ENCODE results near the gene ZNF280D. TPM values are rescaled to one million over a fixed set of nuclear protein-coding genes. Genes with fewer than 3 reads are reported as not detected.

ZNF280D gene
- total RNA-seq, 4 donors from 2014 or later, result 11.7 to 42.9 (median 15.1) TPM

DNA sequence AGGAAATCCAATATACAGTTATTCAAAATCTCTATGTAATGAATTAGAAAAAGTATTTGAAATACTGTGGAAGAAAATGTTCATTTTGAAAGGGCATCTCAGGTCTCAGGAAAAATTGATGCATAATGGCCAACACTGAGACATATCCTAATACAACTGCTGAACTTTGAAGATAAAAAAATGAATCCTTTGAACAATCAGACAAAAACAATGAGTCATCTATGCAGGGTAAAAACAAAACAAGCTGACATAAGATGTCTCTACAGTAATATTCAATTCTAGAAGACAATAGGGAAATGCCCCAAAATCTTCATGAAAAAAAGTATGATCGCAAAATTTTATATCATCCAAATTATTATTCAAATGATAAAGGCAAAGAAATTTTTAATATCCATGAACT is 34.0 kb upstream of the ZNF280D start:
- no peak for DNase-seq
- WGBS, 2 donors, result 69 to 90% methylated on average over 1 of the region's 1 CpG
- no peak for TF ChIP-seq POLR2A (IDR thresholded peaks at IDR 0.05)
- TF ChIP-seq, protein P1, sequence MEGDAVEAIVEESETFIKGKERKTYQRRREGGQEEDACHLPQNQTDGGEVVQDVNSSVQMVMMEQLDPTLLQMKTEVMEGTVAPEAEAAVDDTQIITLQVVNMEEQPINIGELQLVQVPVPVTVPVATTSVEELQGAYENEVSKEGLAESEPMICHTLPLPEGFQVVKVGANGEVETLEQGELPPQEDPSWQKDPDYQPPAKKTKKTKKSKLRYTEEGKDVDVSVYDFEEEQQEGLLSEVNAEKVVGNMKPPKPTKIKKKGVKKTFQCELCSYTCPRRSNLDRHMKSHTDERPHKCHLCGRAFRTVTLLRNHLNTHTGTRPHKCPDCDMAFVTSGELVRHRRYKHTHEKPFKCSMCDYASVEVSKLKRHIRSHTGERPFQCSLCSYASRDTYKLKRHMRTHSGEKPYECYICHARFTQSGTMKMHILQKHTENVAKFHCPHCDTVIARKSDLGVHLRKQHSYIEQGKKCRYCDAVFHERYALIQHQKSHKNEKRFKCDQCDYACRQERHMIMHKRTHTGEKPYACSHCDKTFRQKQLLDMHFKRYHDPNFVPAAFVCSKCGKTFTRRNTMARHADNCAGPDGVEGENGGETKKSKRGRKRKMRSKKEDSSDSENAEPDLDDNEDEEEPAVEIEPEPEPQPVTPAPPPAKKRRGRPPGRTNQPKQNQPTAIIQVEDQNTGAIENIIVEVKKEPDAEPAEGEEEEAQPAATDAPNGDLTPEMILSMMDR (IDR thresholded peaks at IDR 0.05), result no peak
- no peaks in the 10 kb centered on the region for H3K36me3 ChIP-seq
- H3K4me1 ChIP-seq, result peaks cover 0 to 33% (median 8%) of the 10 kb centered on the region in 3 donors
- H3K27ac ChIP-seq, result no peak overlapping the region
- no peaks in the 10 kb centered on the region for H3K9me3 ChIP-seq
- H3K4me3 ChIP-seq, result no peak overlapping the region
- H3K27me3 ChIP-seq, result no peaks in the 10 kb centered on the region
- intact Hi-C loops (cut with DNase I), result no loop called here

DNA sequence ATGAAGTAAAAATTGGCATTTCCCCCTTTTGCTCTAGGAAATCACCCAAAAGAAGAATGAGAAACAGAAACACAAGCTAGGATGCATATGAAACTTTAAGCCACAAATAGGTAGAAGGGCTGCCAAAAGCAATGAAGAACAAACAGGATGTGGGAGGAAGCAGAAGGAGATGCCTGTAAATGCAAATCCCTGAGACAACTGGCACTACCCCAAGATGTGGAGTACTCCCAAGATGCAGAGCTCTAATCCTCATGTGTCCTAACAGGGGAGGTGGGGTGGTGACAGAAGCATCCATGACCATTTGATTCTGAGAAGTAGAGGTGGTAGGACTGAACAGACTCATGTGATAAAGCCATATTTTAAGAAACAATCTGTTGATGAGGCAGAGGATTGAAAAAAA is 31.9 kb upstream of the ZNF280D start:
- no peak for TF ChIP-seq POLR2A (IDR thresholded peaks at IDR 0.05)
- TF ChIP-seq, protein P1 (IDR thresholded peaks at IDR 0.05), result no peak
- no peak overlapping the region for H3K27ac ChIP-seq
- intact Hi-C loops (cut with DNase I), result no loop called here
- H3K4me1 ChIP-seq, result peaks cover 0 to 44% (median 14%) of the 10 kb centered on the region in 3 donors
- H3K4me3 ChIP-seq, result no peak overlapping the region
- no peaks in the 10 kb centered on the region for H3K36me3 ChIP-seq
- H3K9me3 ChIP-seq, result no peaks in the 10 kb centered on the region
- no peaks in the 10 kb centered on the region for H3K27me3 ChIP-seq
- DNase-seq, result no peak

DNA sequence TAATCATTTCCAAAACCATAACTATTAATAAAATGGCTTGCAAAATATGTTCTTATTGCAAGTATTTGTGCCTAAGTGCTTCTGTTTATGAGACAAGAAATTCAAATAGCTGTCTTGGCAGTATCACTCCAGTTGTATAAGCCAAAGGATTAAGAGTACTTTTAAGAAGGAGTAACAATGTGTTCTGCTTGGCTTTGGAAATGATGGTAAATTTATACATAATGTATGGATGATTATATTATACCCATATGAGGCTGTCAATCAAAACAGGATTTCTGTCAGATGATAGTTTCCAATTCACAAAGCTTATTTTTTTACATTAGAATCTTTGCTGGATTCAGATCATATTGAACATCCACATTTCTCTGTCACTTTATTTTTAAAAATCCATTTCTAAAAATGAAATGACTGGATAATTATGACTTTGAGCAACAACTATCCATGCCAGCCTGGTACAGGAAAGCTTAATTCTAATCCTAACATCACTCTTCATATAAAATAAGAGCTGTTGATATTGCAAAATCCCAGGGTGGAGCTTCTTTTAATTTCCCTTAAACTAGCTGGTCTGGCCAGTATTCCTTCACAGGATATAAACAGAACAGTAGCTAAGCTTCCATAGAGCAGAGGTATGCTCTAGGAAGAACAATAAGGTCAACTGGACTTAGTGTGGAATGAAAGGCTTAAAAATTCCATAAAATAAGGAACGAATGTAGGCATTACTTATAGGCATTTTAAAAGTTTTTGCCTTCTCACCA is 30.0 kb upstream of the ZNF280D start:
- no peaks in the 10 kb centered on the region for H3K9me3 ChIP-seq
- no peak overlapping the region for H3K4me3 ChIP-seq
- peak overlapping the region; percentile 26 to 80 (median 70) for H3K27ac ChIP-seq
- no peaks in the 10 kb centered on the region for H3K27me3 ChIP-seq
- intact Hi-C loops (cut with DNase I), result no loop called here
- TF ChIP-seq, protein P1 (IDR thresholded peaks at IDR 0.05), result no peak
- no peak for TF ChIP-seq POLR2A (IDR thresholded peaks at IDR 0.05)
- WGBS, 2 donors, result 29 to 54% methylated on average over 1 of the region's 1 CpG
- DNase-seq, result no peak
- H3K36me3 ChIP-seq, result no peaks in the 10 kb centered on the region
- H3K4me1 ChIP-seq, result peaks cover 18 to 63% (median 23%) of the 10 kb centered on the region in 3 donors

DNA sequence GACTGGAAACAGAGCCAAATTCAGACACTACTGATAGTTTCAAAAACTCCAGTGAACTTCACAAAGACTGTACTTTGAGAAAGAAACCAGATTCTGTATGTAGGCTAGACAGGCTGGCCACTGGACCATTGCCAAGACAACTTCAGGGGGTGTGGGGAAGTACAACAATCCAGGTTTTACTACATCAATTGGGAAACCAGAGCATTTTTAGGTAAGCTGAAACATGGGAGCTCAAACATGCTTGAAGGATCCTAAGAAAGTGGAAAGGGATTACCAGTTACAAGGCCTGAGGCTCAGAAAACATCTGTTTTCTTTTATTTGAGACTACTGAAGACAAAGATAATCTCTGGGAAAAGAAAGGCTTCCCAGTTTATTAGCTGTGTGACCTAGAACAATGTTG is 26.9 kb upstream of the ZNF280D start:
- H3K4me1 ChIP-seq, result peaks cover 18 to 59% (median 23%) of the 10 kb centered on the region in 3 donors
- no peak overlapping the region for H3K4me3 ChIP-seq
- DNase-seq, result no peak
- TF ChIP-seq, protein P1 (IDR thresholded peaks at IDR 0.05), result no peak
- no peak for TF ChIP-seq POLR2A (IDR thresholded peaks at IDR 0.05)
- H3K36me3 ChIP-seq, result no peaks in the 10 kb centered on the region
- no peaks in the 10 kb centered on the region for H3K9me3 ChIP-seq
- H3K27me3 ChIP-seq, result no peaks in the 10 kb centered on the region
- intact Hi-C loops (cut with DNase I), result no loop called here
- H3K27ac ChIP-seq, result peak overlapping the region in 3 of 4 donors; percentile 1 to 45 (median 19)

DNA sequence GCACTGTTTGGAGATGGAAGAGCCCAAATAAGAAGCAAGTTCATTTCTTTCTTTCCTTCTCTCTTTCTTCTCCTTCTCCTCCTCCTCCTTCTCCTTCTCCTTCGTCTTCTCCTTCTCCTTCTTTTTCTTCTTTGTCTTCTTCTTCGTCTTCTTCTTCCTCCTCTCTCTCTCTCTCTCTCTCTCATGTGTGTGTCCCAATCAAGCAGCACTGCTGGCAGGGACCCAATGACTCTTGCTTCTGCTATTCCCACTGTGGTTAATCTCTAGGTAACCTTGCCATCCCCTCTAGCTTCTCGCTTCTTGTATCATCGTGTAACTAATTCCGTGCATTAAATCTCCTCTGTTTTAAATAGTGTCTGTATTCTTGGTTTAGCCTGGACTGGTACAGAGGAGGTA is 26.1 kb upstream of the ZNF280D start:
- peak overlapping the region in 2 of 4 donors; percentile 19 to 45 for H3K27ac ChIP-seq
- H3K4me1 ChIP-seq, result peaks cover 18 to 51% (median 23%) of the 10 kb centered on the region in 3 donors
- DNase-seq, result no peak

More for the DNA sequence above, 26.1 kb upstream of the ZNF280D start:
- 26 to 58% methylated on average over 4 to 5 of the region's 5 CpGs for WGBS, 2 donors
- TF ChIP-seq POLR2A (IDR thresholded peaks at IDR 0.05), result no peak
- TF ChIP-seq, protein P1 (IDR thresholded peaks at IDR 0.05), result no peak
- intact Hi-C loops (cut with DNase I), result no loop called here
- Histone ChIP-seq H3K9me3 (no peaks in the 10 kb centered on the region), H3K36me3 (no peaks in the 10 kb centered on the region), H3K27me3 (no peaks in the 10 kb centered on the region), H3K4me3 (no peak overlapping the region)
